ENCODE measurements around the gene RAD18. TPM values are rescaled to one million over a fixed set of nuclear protein-coding genes. Genes with fewer than 3 reads are reported as not detected.

Gene RAD18
- total RNA-seq, 1 experiment from 2014 or later, result 42.5 TPM

GRCh38 chr3:8843347-8843746, 119.9 kb downstream of the RAD18 start:
- H3K27ac ChIP-seq (ENCODE audit: low read depth, low read length, poor library complexity, severe bottlenecking), result no peak overlapping the region
- H3K27me3 ChIP-seq (replicated peaks; ENCODE audit: insufficient read depth, low read depth, low read length, poor library complexity), result no peaks in the 10 kb centered on the region
- intact Hi-C loops (cut with micrococcal nuclease; ENCODE audit: unreplicated experiment), result no loop called here
- CTCF ChIA-PET, result no interaction called here
- POLR2A ChIA-PET (ENCODE audit: low non-redundant PET), result no interaction called here
- no peaks in the 10 kb centered on the region for H3K36me3 ChIP-seq (ENCODE audit: insufficient read depth, low read length, poor library complexity, severe bottlenecking)
- no TSS peak for BruUV-seq (replicated peaks)
- H3K4me3 ChIP-seq (ENCODE audit: low read depth, low read length, poor library complexity, severe bottlenecking), result no peak overlapping the region
- H3K9me3 ChIP-seq (ENCODE audit: low read depth, low read length, poor library complexity, severe bottlenecking), result no peaks in the 10 kb centered on the region
- DNase-seq (ENCODE audit: low spot score), result no peak
- TF ChIP-seq, protein P1, sequence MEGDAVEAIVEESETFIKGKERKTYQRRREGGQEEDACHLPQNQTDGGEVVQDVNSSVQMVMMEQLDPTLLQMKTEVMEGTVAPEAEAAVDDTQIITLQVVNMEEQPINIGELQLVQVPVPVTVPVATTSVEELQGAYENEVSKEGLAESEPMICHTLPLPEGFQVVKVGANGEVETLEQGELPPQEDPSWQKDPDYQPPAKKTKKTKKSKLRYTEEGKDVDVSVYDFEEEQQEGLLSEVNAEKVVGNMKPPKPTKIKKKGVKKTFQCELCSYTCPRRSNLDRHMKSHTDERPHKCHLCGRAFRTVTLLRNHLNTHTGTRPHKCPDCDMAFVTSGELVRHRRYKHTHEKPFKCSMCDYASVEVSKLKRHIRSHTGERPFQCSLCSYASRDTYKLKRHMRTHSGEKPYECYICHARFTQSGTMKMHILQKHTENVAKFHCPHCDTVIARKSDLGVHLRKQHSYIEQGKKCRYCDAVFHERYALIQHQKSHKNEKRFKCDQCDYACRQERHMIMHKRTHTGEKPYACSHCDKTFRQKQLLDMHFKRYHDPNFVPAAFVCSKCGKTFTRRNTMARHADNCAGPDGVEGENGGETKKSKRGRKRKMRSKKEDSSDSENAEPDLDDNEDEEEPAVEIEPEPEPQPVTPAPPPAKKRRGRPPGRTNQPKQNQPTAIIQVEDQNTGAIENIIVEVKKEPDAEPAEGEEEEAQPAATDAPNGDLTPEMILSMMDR (conservative IDR thresholded peaks at IDR 0.05; ENCODE audit: low read depth, low read length), result no peak
- no peak for TF ChIP-seq EZH2 (IDR thresholded peaks at IDR 0.05; ENCODE audit: borderline replicate concordance, low read depth, low read length, poor library complexity, severe bottlenecking)
- H3K4me1 ChIP-seq (ENCODE audit: insufficient read depth, low read length, poor library complexity, severe bottlenecking), result no peaks in the 10 kb centered on the region

GRCh38 chr3:8842293-8842692, 121.0 kb downstream of the RAD18 start:
- ChIA-PET POLR2A (ENCODE audit: low non-redundant PET) (no interaction called here), CTCF (no interaction called here)
- no TSS peak for BruUV-seq (replicated peaks)
- TF ChIP-seq, protein P1 (conservative IDR thresholded peaks at IDR 0.05; ENCODE audit: low read depth, low read length), result no peak
- no peak for TF ChIP-seq EZH2 (IDR thresholded peaks at IDR 0.05; ENCODE audit: borderline replicate concordance, low read depth, low read length, poor library complexity, severe bottlenecking)
- DNase-seq (ENCODE audit: low spot score), result no peak
- Histone ChIP-seq H3K4me3 (ENCODE audit: low read depth, low read length, poor library complexity, severe bottlenecking) (no peak overlapping the region), H3K27me3 (replicated peaks; ENCODE audit: insufficient read depth, low read depth, low read length, poor library complexity) (no peaks in the 10 kb centered on the region), H3K9me3 (ENCODE audit: low read depth, low read length, poor library complexity, severe bottlenecking) (no peaks in the 10 kb centered on the region), H3K4me1 (ENCODE audit: insufficient read depth, low read length, poor library complexity, severe bottlenecking) (no peaks in the 10 kb centered on the region), H3K27ac (ENCODE audit: low read depth, low read length, poor library complexity, severe bottlenecking) (no peak overlapping the region), H3K36me3 (ENCODE audit: insufficient read depth, low read length, poor library complexity, severe bottlenecking) (no peaks in the 10 kb centered on the region)
- intact Hi-C loops (cut with micrococcal nuclease; ENCODE audit: unreplicated experiment), result no loop called here

- H3K9me3 ChIP-seq (ENCODE audit: low read depth, low read length, poor library complexity, severe bottlenecking), result no peaks in the 10 kb centered on the region
- CTCF ChIA-PET, result no interaction called here
- BruUV-seq (replicated peaks), result no TSS peak
- POLR2A ChIA-PET (ENCODE audit: low non-redundant PET), result no interaction called here
- H3K27ac ChIP-seq (ENCODE audit: low read depth, low read length, poor library complexity, severe bottlenecking), result no peak overlapping the region
- no peaks in the 10 kb centered on the region for H3K27me3 ChIP-seq (replicated peaks; ENCODE audit: insufficient read depth, low read depth, low read length, poor library complexity)
- H3K36me3 ChIP-seq (ENCODE audit: insufficient read depth, low read length, poor library complexity, severe bottlenecking), result no peaks in the 10 kb centered on the region
- DNase-seq (ENCODE audit: low spot score), result no peak
- intact Hi-C loops (cut with micrococcal nuclease; ENCODE audit: unreplicated experiment), result no loop called here
- no peaks in the 10 kb centered on the region for H3K4me1 ChIP-seq (ENCODE audit: insufficient read depth, low read length, poor library complexity, severe bottlenecking)
- TF ChIP-seq, protein P1 (conservative IDR thresholded peaks at IDR 0.05; ENCODE audit: low read depth, low read length), result no peak
- TF ChIP-seq EZH2 (IDR thresholded peaks at IDR 0.05; ENCODE audit: borderline replicate concordance, low read depth, low read length, poor library complexity, severe bottlenecking), result no peak
- no peak overlapping the region for H3K4me3 ChIP-seq (ENCODE audit: low read depth, low read length, poor library complexity, severe bottlenecking)
These were observed 121.8 kb downstream of the RAD18 start for GRCh38 chr3:8841472-8841871.
